Measurements from ENCODE around the gene EFNB2.

Gene EFNB2

DNA sequence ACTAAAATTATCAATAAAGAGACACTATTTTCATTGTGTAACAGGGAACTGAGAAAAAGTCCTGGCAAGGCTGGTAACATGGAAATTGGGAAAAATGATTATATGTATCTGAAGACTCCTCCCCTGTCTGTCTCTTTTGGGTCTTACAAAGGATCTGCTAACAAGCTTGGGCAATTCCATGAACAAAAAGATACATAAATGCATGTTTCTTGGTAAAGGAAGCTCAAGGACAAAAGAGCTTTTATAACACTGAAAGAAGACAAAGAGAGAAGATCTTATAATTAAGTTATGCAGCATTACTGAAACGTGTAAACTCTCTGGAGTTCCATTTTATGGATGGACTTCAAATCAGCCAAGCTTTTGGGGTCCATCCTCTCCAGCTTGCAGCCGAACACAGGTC lies 29.2 kb downstream of the EFNB2 start:
- TF ChIP-seq CTCF (IDR thresholded peaks at IDR 0.05; ENCODE audit: low read depth, low read length): no peak
- H3K27me3 ChIP-seq (ENCODE audit: insufficient read depth, low read depth, severe bottlenecking): no peaks in the 10 kb centered on the region
- no peaks in the 10 kb centered on the region for H3K9me3 ChIP-seq (ENCODE audit: severe bottlenecking)
- H3K4me3 ChIP-seq (ENCODE audit: low read depth, low read length): no peak overlapping the region
- no peak for DNase-seq
- H3K36me3 ChIP-seq: no peaks in the 10 kb centered on the region
- H3K27ac ChIP-seq: no peak overlapping the region

DNA sequence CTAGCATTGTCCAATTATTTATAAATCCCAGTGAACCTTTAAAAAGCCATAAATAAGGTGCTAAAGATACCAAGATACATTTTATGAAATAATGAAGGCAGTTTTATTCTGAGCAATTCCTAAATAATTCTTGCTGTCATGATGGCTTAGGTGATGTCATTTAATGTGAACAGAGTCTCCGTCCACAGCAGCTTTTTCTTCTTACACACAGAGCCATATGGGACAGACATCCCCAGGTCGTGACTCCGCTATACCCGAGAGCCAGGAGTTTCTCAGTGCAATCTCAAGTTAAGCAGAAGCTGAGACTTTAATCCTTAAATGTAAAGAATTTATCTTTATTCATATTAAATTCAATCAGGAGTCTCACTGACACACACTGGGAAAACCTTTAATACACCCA lies 29.7 kb downstream of the EFNB2 start:
- Histone ChIP-seq H3K36me3 (no peaks in the 10 kb centered on the region), H3K4me3 (ENCODE audit: low read depth, low read length) (no peak overlapping the region), H3K27ac (no peak overlapping the region), H3K27me3 (ENCODE audit: insufficient read depth, low read depth, severe bottlenecking) (no peaks in the 10 kb centered on the region), H3K9me3 (ENCODE audit: severe bottlenecking) (no peaks in the 10 kb centered on the region)
- TF ChIP-seq CTCF (IDR thresholded peaks at IDR 0.05; ENCODE audit: low read depth, low read length): no peak
- peak; percentile 25 for DNase-seq

DNA sequence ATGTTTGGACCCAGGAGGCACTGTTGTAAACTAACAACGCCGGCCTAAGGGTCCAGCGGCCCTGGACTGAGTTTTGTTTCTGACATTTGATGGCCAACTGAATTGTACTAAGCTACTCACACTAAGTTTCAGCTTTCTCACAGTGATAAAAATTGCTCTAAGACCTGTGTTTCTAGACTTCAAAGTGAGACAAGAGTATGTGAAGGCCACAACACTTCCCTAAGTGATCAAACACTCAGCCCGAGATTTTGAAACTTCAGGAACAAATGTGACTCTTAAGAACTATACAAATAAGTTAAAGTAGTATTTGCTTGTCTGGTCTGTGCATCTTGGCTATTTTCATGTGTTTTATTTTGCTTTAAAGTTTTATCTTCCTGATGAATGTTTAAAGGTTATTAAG lies 30.2 kb downstream of the EFNB2 start:
- no peak for DNase-seq
- Histone ChIP-seq H3K9me3 (ENCODE audit: severe bottlenecking) (no peaks in the 10 kb centered on the region), H3K27me3 (ENCODE audit: insufficient read depth, low read depth, severe bottlenecking) (no peaks in the 10 kb centered on the region), H3K27ac (no peak overlapping the region), H3K4me3 (ENCODE audit: low read depth, low read length) (no peak overlapping the region), H3K36me3 (no peaks in the 10 kb centered on the region)
- no peak for TF ChIP-seq CTCF (IDR thresholded peaks at IDR 0.05; ENCODE audit: low read depth, low read length)

DNA sequence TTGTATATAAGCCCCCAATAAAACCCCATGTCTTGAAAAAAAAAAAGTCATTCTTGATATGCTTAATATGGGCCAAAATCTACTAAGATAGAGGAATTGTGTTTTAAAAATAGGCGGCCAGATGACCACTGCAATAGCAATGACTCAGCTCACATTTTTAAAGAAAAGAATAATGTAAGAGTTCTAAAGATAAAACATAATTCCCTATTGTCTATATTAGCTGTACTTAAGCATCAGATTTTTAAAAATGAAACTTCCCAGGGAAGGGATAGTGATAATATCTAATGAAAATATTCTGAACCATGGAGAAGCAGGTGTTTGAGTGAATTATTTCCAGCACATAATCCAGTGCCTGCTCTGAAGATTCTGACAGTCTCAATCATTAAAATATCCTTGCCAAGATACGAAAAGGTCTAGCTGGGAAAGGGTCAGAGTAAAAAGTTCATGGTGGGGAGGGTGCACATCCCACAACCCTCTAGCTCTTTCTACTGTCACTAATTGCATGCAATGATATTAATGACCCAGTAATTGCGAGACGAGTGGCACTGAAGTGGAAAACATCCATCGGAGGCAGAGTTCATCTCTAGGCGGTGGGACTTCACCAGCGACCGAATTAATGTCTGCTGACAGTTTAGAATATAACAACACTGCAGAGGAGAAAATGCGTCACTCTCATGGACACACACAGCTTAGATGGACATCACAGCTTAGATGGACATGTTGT lies 31.6 kb downstream of the EFNB2 start:
- Histone ChIP-seq H3K36me3 (no peaks in the 10 kb centered on the region), H3K27ac (no peak overlapping the region), H3K9me3 (ENCODE audit: severe bottlenecking) (no peaks in the 10 kb centered on the region), H3K4me3 (ENCODE audit: low read depth, low read length) (no peak overlapping the region), H3K27me3 (ENCODE audit: insufficient read depth, low read depth, severe bottlenecking) (no peaks in the 10 kb centered on the region)
- TF ChIP-seq CTCF (IDR thresholded peaks at IDR 0.05; ENCODE audit: low read depth, low read length): no peak
- no peak for DNase-seq

DNA sequence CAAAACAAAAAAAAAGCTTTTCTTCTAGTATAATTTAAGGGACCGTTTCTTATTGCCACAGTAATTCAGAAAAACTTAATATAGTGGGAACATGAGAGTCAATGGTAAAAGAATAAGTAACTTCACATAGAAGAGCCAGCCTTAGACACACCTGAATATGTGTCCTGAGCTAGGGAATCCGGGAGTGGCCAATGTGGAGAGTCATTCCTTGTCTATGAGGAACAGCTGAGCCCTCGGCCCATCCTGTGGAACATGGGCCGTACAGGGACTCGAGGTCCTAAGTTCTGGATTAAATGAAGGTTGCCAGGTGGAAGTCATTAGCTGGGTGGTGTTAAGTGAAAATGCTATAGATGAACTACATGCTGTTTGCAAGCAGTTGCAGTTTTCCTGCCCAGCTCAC lies 32.2 kb downstream of the EFNB2 start:
- no peak for DNase-seq
- H3K9me3 ChIP-seq (ENCODE audit: severe bottlenecking): no peaks in the 10 kb centered on the region
- no peak for TF ChIP-seq CTCF (IDR thresholded peaks at IDR 0.05; ENCODE audit: low read depth, low read length)
- H3K36me3 ChIP-seq: no peaks in the 10 kb centered on the region
- no peak overlapping the region for H3K4me3 ChIP-seq (ENCODE audit: low read depth, low read length)
- no peaks in the 10 kb centered on the region for H3K27me3 ChIP-seq (ENCODE audit: insufficient read depth, low read depth, severe bottlenecking)
- H3K27ac ChIP-seq: no peak overlapping the region

DNA sequence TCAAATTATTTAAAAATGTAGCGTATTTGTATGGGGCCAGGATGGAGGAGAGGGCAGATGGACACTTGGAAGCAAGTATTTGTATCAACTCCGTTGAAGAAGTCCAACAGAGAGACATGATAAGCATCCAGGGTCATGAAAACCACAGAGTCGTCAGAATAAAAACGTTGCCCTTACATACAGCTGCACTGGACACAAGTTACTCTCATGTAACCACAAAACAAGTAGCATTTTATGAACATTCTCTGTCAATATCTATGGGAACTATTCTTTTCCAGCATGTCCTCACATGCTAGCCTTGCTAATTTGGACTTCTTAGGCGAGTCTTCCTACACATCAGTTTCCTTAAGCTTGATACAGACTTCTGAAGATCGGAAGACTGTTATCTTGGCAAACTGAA lies 35.0 kb downstream of the EFNB2 start:
- no peak for DNase-seq
- no peak overlapping the region for H3K27ac ChIP-seq
- no peaks in the 10 kb centered on the region for H3K36me3 ChIP-seq
- TF ChIP-seq CTCF (IDR thresholded peaks at IDR 0.05; ENCODE audit: low read depth, low read length): no peak
- H3K9me3 ChIP-seq (ENCODE audit: severe bottlenecking): no peaks in the 10 kb centered on the region
- no peak overlapping the region for H3K4me3 ChIP-seq (ENCODE audit: low read depth, low read length)
- H3K27me3 ChIP-seq (ENCODE audit: insufficient read depth, low read depth, severe bottlenecking): no peaks in the 10 kb centered on the region
